Anterior cingulate cortex (tissue), 58 donors: ENCODE measurements around the gene RILPL2.
"Not testable (repeated sequence)": the region's sequence is repeated elsewhere in the genome, so short reads cannot be mapped to it uniquely, and the experiment has no call there.

Source experiments
- DNase-seq, 58 donors: peaks; one replicate each; lab custom pipeline; 2025; lab: John Stamatoyannopoulos, UW

The RILPL2 gene, protein sequence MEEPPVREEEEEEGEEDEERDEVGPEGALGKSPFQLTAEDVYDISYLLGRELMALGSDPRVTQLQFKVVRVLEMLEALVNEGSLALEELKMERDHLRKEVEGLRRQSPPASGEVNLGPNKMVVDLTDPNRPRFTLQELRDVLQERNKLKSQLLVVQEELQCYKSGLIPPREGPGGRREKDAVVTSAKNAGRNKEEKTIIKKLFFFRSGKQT

DNA sequence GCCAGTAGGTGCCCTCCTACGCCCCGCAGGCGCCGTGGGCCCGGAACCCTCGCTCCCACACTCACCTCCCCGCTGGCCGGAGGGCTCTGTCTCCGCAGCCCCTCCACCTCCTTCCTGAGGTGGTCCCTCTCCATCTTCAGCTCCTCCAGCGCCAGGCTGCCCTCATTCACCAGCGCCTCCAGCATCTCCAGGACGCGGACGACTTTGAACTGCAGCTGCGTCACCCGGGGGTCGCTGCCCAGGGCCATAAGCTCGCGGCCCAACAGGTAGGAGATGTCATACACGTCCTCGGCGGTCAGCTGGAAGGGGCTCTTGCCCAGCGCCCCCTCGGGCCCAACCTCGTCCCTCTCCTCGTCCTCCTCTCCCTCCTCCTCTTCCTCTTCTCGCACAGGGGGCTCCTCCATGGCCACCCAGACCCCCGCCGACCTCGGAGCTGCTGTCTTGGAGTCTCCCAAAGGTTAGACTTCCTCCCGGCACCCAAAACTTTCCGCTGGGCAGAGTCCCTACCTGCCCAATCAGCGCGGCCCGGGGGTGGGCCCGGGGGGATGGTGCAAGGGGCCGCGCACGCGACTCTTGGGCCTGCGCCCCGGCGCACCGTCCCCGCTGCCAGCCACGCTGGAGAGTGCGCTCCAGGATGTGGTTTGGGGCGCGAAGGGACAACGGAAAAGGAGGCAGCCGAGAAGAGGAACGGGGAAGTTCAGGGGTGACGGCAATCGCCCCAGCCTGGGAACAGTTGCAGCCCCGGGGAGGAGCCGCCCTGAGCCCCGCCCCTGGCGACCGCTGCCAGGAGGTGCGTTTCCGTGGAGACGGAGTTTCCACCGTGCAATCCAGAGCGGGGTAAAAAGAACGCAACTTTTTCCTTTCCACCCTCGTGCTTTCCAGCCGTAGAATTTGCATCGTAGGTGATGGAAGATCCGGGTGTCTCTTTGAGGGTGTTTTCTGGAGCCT lies at the start of gene RILPL2:
Gene RILPL2 (minus strand): TSS at position 668 of the 948 bp plus-strand sequence. CDS start 264 bp downstream, at position 404.
- peak in 56 of 58 donors; percentile 19 to 83 (median 66) for DNase-seq

DNA sequence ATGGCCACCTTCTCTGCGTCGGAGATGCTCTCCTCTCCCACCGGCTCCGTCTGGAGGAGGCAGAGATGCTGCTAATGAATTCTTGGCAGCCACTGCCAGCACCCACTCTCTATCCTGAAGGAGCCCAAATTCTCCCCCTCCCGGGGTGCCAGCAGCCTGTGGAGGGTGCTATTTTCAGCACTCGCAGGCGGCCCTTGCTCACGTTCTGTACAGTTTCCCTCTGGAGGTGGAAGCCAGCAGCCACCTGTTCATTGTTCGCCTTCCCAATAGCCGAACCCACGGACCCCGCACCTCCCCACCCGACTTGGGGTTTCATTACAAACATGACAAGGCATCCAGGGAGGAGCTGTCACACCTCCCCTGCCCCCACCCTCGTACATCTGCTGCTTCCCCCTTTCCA lies 49.3 kb upstream of the RILPL2 start:
- peak in 42 of 58 donors; percentile 7 to 83 (median 47) for DNase-seq

DNA sequence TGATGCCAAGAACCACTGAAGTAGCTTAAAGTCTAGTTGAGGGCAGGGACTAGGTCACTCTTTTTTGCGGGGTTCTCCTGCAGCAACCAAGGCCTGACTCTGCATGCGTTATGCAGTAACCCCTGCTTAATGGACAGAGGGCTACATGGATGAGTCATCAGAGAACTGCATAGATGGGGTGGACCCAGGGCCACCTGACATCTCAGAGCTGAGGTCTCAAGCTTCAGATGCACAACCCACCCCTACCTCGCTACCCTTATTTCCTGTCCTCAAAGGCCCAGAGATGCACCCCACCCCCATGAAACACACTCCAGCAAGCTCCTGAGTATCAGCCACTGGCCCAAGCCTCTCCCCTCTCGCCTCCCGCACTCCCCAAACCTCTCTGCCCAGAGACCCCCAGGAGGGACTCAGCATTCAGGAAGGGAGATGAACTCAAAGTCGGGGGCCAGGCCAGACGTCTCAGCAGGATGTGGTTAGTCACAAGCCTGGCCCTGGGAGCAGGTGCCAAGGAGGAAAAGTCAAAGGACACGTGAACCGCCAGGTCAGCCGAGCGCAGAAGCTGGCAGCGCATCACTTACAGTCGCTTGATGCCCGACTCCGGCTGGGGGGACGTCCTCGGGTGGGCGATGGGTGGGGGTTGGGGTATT lies 47.2 kb upstream of the RILPL2 start:
- no peak for DNase-seq

DNA sequence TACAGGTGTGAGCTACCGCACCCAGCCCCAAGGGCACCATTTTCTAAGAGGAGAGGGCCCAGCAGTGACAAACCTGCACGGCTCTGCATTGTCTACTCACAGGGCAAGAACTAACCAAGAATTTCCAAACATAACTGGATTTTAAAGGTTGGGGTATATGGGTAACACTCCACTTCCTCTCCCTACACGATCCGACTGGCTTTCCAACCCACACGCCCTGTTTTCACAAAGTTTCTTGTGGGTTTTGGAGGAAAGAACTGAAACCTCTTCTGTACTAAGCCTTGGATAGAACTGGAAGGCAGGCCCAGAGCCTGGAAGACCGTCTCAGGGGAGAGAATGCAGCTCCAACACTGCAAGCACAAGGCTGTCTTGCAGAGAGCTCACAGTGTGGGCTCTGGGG lies 46.4 kb upstream of the RILPL2 start:
- no peak for DNase-seq

DNA sequence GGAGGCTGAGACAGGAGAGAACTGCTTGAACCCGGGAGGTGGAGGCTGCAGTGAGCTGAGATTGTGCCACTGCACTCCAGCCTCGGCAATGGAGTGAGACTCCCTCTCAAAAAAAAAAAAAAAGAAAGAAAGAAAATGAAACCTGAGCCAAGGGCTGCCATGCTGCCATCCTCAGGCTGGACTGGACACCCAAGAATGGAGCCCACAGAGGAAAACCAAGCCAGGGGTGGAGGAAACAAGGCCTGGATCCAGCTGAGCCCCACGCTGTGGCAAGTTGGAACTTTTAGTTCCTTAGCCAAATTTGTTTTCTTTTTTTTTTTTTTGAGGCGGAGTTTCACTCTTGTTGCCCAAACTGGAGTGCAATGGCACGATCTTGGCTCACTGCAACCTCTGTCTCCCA lies 44.8 kb upstream of the RILPL2 start:
- not testable (repeated sequence) for DNase-seq

DNA sequence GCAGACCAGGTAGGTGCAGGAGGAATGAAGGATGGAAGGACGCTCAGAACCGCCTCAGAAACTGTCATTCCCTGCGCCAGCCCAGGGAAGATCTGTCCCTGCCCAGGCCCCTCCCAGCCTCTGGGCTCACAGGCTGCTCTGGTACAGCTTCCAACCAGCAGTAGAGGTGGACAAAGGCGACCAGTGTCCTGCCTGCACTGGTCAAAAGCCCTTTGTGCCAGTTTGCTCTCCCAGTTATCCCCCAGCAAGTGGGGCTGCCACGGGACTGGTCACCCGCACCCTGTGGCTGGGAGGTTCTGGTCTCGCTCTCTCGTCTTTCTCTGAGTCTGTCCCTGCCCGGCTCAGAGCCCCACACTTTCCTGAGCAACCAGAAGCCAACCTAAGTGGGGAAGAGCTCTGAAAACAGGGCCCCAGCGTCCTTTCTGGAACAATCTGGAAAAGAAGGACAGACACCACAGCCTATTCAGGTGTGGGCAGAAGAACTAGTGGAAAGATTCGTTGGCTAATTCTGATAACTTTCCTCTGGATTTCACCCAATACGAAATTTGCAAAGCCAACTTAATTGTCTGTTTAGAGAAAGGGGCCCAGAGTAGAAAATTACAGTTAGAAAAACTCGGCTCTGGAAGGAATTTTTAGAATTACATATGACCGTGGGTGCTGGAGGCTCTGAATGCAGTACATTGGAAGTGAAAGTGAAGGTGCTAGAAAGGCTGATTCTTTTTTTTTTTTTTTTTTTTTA lies 43.1 kb upstream of the RILPL2 start:
- peak in 57 of 58 donors; percentile 31 to 98 (median 87) for DNase-seq

DNA sequence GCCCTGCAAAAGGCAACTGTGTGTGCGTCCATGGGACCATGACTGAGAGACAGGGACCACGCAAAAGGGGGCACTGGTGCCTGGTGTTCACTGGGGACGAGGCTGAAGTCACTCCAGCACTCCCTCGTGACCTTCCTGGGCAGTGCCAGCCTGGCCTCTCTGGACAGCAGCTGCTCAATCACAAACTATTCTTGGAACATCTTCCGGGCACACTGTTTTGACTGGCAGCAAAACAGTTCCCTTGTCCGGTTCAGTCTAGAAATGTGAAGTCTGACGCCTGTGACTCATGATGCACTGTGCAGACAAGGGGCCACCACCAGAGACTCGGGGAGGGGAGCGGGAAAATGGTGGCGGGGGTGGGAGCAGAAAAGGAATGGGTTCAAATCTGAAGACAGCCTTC lies 42.3 kb upstream of the RILPL2 start:
- peak in 55 of 58 donors; percentile 30 to 94 (median 71) for DNase-seq

DNA sequence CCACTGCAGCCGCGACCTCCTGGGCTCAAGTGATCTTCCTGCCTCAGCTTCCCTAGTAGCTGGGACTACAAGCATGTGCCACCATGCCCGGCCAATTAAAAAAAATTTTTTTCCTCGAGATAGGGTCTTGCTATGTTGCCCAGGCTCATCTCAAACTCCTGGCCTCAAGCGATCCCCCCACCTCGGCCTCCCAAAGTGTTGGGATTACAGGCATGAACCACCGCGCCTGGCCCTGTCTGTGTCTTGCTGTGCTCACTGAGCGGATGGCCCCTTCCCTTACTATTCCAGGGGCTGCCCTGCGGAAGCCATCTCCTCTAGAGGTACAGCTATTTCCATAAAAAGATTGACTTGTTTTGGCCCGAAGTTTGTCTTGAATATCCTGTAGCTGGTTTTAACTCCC lies 41.6 kb upstream of the RILPL2 start:
- DNase-seq, result no peak

DNA sequence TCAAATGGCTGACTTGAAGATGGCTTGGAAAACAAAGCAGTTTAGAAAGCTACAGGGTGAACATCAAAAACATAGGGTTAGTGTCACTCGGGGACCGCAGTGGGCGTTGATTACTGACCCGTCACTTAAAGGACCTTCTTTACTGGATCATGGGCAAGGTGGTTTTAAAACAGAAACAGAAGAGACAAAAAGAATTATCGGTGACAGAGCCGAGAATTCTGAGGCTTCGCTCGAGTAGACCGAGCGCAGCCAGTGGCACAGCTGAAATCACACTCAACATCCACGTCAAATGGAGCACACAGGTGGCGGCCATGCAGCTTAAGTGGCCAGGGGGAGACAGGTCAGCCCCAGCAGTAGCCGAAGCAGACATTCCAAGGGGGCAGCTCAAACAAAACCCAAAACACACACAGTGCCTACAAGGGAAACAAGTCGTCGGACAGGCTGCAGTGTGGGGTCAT lies 38.8 kb upstream of the RILPL2 start:
- DNase-seq, result no peak

DNA sequence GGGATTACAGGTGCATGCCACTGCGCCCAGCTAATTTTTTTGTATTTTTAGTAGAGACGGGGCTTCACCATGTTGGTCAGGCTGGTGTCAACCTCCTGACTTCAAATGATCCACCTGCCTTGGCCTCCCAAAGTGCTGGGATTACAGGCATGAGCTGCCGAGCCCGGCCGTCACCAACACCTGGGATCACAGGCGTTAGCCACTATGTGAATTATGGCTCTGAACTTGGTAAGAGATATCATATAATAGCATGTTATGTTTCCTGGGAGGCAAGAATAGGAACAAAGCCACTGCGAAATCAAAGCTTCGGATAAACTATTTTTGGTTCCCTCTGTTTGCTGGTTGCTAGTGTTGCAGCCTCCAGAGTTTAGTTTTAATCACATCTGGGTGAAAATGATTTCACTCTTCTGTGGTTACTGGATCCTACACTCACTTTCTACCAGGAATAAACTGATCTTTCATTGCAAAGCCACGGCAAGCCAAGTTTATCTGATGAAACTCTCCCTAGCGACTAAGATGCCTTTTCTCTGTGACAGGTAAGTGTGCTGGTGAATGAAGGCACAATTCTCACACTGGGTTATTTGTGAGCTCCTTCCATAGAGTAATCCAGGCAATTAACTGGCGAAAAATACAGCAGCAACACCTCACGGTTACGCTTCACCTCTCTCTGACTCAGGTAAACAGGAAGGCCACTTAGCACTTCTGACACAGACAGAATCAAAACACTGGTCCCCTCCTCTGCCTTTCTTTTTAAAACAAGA lies 38.2 kb upstream of the RILPL2 start:
- DNase-seq, result peak in 1 of 58 donors; percentile 36

DNA sequence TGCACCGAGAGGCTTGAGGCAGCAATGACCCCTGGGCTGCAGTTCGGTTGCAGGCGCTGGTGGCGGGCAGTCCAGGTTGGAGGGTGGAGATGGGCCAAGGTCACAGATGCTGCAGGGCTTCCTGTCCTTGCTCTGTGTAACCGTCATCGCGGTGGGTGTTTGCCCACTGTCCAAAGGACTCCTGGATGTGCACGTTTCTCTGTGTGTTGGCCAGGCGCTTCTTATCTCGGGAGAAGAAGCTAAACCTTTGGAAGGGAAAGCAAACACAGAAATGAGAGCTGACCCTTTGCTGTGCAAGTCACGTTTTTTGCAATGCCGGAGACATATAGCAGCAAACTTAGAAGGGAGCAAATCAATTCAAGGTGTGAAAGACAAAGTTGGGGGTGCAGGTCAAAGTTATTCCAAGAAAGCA lies 36.0 kb upstream of the RILPL2 start:
- no peak for DNase-seq

DNA sequence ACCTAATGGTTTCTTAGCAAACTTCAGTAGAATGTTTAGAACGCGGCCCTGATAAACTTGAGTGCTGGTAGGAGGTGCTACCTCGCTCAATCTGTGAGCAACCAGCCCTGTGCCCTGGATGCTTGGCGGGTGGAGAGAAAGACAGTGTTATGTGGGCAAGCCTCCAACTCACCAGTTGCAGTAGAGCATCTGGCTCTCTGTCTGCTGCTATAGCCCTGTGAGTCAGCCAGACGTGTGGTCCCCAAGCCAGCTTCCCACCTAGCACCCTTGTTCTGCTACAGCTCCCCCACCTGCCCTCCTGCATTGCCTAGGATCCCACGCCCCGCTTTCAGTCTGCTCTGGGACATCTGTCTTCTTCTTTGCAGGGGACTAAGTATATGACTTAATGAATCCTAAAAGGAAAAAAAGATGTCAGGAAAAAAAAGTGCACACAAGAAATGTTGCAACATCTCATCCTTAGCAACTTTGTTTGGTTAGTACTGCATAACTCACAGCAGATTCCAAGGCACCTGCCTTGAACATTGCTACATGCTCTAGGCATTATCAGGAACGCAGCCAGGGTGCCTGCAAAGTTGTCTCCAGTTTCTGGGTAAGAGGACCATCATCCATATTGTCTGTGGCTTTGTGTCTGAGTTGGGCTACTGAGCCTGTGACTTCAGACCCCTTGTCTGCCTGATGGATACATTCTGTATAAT lies 35.0 kb upstream of the RILPL2 start:
- peak in 37 of 58 donors; percentile 6 to 83 (median 42) for DNase-seq

DNA sequence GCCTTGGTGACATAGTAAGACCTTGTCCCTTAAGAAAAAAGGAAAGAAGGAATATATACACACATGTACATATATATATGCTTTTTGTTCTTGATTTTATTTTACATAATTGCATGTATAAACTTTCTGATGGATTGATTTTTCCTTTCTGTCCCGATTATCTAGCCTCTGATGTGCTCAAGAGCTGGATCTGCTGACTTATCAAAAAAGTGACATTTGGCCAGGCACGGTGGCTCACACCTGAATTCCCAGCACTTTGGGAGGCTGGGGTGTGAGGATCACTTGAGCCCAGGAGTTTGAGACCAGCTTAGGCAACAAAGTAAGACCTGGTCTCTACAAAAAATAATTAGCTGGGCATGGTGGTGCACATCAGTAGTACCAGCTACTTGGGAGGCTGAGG lies 33.5 kb upstream of the RILPL2 start:
- DNase-seq, result no peak

DNA sequence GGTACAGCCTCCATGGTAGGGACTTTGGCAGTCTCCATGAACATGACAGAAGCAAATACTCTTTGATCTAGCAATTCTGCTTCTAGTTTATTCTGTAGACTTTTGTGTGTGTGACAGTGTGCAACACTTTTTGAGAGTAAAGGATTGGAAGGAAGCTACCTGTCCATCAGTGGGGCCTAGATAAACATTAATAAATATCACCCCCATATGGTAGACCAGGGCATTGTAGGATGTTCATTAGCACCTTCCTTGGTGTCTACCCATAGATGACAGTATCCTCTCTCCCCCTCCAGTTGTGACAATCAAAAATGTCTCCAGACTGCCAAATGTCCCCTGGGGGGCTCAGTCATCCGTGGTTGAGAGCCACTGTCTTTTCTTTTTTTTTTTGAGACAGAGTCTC lies 32.3 kb upstream of the RILPL2 start:
- no peak for DNase-seq

DNA sequence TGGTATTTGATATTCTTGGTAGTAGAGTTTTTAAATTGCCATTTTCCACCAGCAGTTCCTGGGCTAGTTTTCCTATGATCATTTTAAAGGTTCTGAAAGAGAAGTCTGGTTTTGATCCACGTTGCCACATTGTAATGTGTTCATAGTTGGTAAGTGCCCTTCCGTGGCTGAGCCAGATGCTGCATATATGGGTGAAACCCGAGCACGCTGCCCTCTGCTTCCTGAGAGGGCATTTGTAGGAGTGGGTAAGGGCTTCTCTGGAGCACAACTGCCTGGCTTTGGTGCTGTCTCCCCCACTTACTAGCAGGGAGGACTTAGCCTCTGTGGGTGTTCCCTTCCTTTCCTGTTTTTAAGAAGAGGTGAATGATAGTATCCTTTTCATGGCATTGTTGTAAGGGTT lies 28.6 kb upstream of the RILPL2 start:
- DNase-seq, result no peak

DNA sequence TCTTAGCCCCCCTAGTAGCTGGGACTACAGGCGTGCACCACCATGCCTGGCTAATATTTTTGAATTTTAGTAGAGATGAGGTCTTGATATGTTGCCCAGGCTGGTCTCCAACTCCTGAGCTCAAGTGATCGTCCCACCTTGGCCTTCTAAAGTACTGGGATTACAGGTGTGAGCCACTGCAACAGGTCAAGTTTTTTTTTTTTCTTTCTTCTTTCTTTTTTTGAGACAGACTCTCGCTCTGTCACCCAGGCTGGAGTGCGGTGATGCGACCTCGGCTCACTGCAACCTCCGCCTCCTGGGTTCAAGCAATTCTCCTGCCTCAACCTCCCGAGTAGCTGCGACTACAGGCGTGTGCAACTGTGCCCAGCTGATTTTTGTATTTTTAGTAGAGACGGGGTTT lies 26.7 kb upstream of the RILPL2 start:
- not testable (repeated sequence) for DNase-seq

DNA sequence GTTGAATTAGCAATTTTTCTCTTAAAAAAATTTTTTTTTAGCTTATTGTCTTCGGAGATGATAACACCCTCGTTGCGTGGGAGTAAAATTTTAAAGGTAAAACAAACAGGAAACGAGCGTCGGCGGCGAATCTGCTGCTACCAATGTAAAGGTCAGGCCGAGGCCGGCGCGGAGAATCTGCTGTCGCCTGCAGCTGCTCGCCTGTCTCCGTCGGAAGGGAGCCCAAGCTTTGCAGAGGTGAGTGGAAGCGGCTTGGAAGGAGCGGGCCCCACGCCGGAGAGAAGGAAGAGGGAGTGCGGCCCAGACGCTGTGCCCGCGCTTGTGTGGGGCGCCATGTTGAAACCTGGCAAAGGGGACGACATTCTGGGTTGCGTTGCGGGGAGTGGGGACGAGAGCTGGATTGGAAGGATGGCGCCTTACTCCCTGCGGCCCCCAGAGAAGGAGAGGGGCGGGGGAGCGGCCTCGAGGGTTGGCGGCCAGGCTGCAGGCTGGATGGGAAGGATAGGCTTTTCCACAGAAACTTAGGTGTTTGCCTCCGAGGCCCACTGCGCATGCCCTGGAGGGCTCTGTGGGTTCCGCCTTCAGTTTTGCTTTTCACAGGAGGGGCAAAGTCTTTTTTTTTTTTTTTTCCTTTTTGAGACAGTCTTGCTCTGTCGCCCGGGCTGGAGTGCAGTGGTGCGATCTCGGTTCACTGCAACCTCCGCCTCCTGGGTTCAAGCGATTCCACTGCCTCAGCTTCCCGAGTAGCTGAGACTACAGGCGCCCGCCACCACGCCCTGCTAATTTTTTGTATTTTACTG lies 21.7 kb upstream of the RILPL2 start, which contains the start of gene SNRNP35:
Gene SNRNP35 (plus strand): TSS at position 160 of the 800 bp plus-strand sequence. CDS start 7,402 bp downstream, outside the sequence.
- peak in 57 of 58 donors; percentile 33 to 92 (median 78) for DNase-seq

DNA sequence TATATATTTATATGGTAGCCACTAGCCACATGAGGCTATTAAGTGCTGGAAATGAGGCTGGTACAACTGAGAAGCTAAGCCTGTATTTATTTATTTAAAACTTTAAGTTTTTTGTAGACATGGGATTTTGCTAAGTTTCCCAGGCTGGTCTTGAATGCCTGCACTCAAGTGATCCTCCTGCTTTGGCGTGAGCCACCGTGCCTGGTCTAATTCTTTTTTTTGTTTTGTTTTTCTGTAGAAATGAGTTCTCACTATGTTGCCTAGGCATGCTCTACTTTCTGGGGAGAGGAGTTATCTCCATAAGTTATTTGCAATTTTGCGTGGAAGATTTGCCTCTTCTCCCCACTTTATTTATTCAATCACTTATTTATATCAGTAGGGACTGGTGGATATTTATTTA lies 16.7 kb upstream of the RILPL2 start:
- no peak for DNase-seq
